GM12874 (cell line): ENCODE data around the gene MGAT5.

Experiments
- CTCF ChIP-seq: IDR thresholded peaks from 2 replicates; pipeline ENCODE4 v1.5.1; 2011; ENCODE audit warnings: low read depth, mild to moderate bottlenecking, control low read depth, low read length, moderate library complexity; ENCODE audit not compliant: insufficient read depth

Gene MGAT5

GRCh38 chr2:134451347-134451630, 197.4 kb downstream of the MGAT5 start:
- TF ChIP-seq CTCF = no peak

GRCh38 chr2:134452042-134452733, 198.3 kb downstream of the MGAT5 start:
- no peak for TF ChIP-seq CTCF

- TF ChIP-seq CTCF = no peak
Measured at GRCh38 chr2:134453476-134453875, 199.6 kb downstream of the MGAT5 start.

- no peak for TF ChIP-seq CTCF
Measured at GRCh38 chr2:134453973-134454372, 200.1 kb downstream of the MGAT5 start.

GRCh38 chr2:134454426-134454825, 200.6 kb downstream of the MGAT5 start:
- no peak for TF ChIP-seq CTCF

GRCh38 chr2:134454931-134455330, 201.1 kb downstream of the MGAT5 start:
- TF ChIP-seq CTCF = no peak

GRCh38 chr2:134455426-134455825, 201.6 kb downstream of the MGAT5 start:
- no peak for TF ChIP-seq CTCF
